NB4 (cell line): ENCODE measurements around the gene PRPF40A.

Experiments
- POLR2A ChIP-seq: IDR thresholded peaks from 2 replicates; pipeline ENCODE4 v1.6.1; 2011; ENCODE audit warnings: mild to moderate bottlenecking; ENCODE audit not compliant: insufficient read length; ENCODE audit errors: extremely low read depth
- TF ChIP-seq, protein P1 (sequence below): IDR thresholded peaks from one replicate; pipeline ENCODE4 v1.5.1; 2012; ENCODE audit warnings: low read depth, low read length
- TF ChIP-seq, protein P2 (sequence below): IDR thresholded peaks from 2 replicates; pipeline ENCODE4 v1.6.1; 2011; ENCODE audit warnings: low read depth, low read length

GRCh38 chr2:152638056-152638455, 79.2 kb downstream of the PRPF40A start:
- TF ChIP-seq POLR2A: no peak
- TF ChIP-seq, protein P1, sequence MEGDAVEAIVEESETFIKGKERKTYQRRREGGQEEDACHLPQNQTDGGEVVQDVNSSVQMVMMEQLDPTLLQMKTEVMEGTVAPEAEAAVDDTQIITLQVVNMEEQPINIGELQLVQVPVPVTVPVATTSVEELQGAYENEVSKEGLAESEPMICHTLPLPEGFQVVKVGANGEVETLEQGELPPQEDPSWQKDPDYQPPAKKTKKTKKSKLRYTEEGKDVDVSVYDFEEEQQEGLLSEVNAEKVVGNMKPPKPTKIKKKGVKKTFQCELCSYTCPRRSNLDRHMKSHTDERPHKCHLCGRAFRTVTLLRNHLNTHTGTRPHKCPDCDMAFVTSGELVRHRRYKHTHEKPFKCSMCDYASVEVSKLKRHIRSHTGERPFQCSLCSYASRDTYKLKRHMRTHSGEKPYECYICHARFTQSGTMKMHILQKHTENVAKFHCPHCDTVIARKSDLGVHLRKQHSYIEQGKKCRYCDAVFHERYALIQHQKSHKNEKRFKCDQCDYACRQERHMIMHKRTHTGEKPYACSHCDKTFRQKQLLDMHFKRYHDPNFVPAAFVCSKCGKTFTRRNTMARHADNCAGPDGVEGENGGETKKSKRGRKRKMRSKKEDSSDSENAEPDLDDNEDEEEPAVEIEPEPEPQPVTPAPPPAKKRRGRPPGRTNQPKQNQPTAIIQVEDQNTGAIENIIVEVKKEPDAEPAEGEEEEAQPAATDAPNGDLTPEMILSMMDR: no peak
- TF ChIP-seq, protein P2, sequence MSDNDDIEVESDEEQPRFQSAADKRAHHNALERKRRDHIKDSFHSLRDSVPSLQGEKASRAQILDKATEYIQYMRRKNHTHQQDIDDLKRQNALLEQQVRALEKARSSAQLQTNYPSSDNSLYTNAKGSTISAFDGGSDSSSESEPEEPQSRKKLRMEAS: no peak
